K562 (cell line): ENCODE measurements around the gene CCDC87. TPM values are rescaled to one million over a fixed set of nuclear protein-coding genes. Genes with fewer than 3 reads are reported as not detected.

Experiments
- C11orf30 ChIP-seq: fragments of 450-650 bp; IDR thresholded peaks from 2 replicates; pipeline ENCODE4 v1.6.1; 2016; ENCODE audit warnings: low read depth, mild to moderate bottlenecking
- EZH2 ChIP-seq: IDR thresholded peaks from 2 replicates; pipeline ENCODE4 v1.6.1; 2012; ENCODE audit warnings: low read depth, mild to moderate bottlenecking, inconsistent platforms, low read length, borderline replicate concordance
- FOXA3 ChIP-seq, 2 experiments: fragments of 450-650 bp in 1 of 2; sonication (generic) in 1 of 2; formaldehyde crosslinking; IDR thresholded peaks in 1 of 2; conservative IDR thresholded peaks in 1 of 2; 2 replicates each; pipeline versions ENCODE4 v1.4.0 to v1.8.0; 2020 to 2022; ENCODE audit warnings: mild to moderate bottlenecking in 2 of 2, missing genetic modification reagents in 1 of 2
- NFIX ChIP-seq: fragments of 250-450 bp; sonication (Bioruptor Pico); IDR thresholded peaks from 2 replicates; pipeline ENCODE4 v1.4.0; 2020; ENCODE audit warnings: low read depth, mild to moderate bottlenecking, moderate library complexity
- PHF21A ChIP-seq: fragments of 450-650 bp; IDR thresholded peaks from 2 replicates; pipeline ENCODE4 v1.6.1; 2017; ENCODE audit warnings: low read depth, borderline replicate concordance
- POLR2B ChIP-seq: fragments of 450-650 bp; IDR thresholded peaks from 2 replicates; pipeline ENCODE4 v1.6.1; 2018; ENCODE audit warnings: low read depth; ENCODE audit not compliant: partially characterized antibody
- RAD21 ChIP-seq, 2 experiments: fragments of 250-450 bp in 1 of 2; fragments of 450-650 bp in 1 of 2; sonication (Bioruptor Pico) in 1 of 2; formaldehyde crosslinking in 1 of 2; IDR thresholded peaks in 1 of 2; conservative IDR thresholded peaks in 1 of 2; 2 replicates each; pipeline versions ENCODE4 v1.4.0 to v1.8.0; 2020 to 2022; ENCODE audit warnings: mild to moderate bottlenecking in 2 of 2, moderate library complexity in 1 of 2
- TOE1 ChIP-seq, 2 experiments: fragments of 450-650 bp in 1 of 2; sonication (generic) in 1 of 2; formaldehyde crosslinking in 1 of 2; IDR thresholded peaks; 2 replicates each; pipeline versions ENCODE4 v1.7.1 to v1.8.0; 2016 to 2022; ENCODE audit warnings: borderline replicate concordance in 2 of 2, mild to moderate bottlenecking in 2 of 2, antibody characterized with exemption in 1 of 2, inconsistent platforms in 1 of 2, low read depth in 1 of 2, missing genetic modification reagents in 1 of 2, moderate library complexity in 1 of 2
- ZKSCAN3 ChIP-seq: fragments of 250-450 bp; sonication (Bioruptor Pico); IDR thresholded peaks from 2 replicates; pipeline ENCODE4 v1.4.0; 2020
- ZNF124 ChIP-seq: sonication (generic); formaldehyde crosslinking; IDR thresholded peaks from 2 replicates; pipeline ENCODE4 v1.8.1; 2022; ENCODE audit warnings: missing genetic modification reagents
- ZNF133 ChIP-seq: fragments of 250-450 bp; sonication (Bioruptor Pico); IDR thresholded peaks from 2 replicates; pipeline ENCODE4 v1.4.0; 2020; ENCODE audit warnings: mild to moderate bottlenecking
- ZNF197 ChIP-seq: fragments of 200-800 bp; sonication (Bioruptor generic); IDR thresholded peaks from 2 replicates; pipeline ENCODE4 v1.6.1; 2016; ENCODE audit warnings: low read depth, missing genetic modification characterization, missing compliant biosample characterization
- polyA plus RNA-seq, 8 experiments: library from polyadenylated mRNA; depleted of rRNA in 4 of 8; stranded (reverse) in 5 of 8; unstranded in 3 of 8; fragments of >200 nt; fragmentation: Nextera tagmentation in 2 of 8; fragmentation: Illumina TruSeq in 1 of 8; extraction: Ambion mirVana in 2 of 8; extraction: Trizol in 1 of 8; gene quantifications; 2 replicates each; pipeline versions ENCODE4 v1.2.1 to v1.2.3, GENCODE V29; 2011 to 2014; ENCODE audit warnings: inconsistent platforms in 1 of 8, missing spikeins in 1 of 8
- total RNA-seq, 7 experiments: library from RNA; depleted of rRNA in 6 of 7; stranded (reverse); fragments of >200 nt in 6 of 7; fragmentation: Illumina TruSeq in 2 of 7; extraction: Trizol in 2 of 7; gene quantifications; 2 replicates each; pipeline versions ENCODE4 v1.2.1 to v1.2.3, GENCODE V29; 2011 to 2021; ENCODE audit warnings: low replicate concordance in 1 of 7
- TF ChIP-seq, protein P1 (sequence below): fragments of 250-450 bp; sonication (Bioruptor Pico); IDR thresholded peaks from 2 replicates; pipeline ENCODE4 v1.5.0; 2021; ENCODE audit warnings: mild to moderate bottlenecking, moderate library complexity
- TF ChIP-seq, protein P2 (sequence below): fragments of 450-650 bp; IDR thresholded peaks from 2 replicates; pipeline ENCODE4 v1.7.0; 2016; ENCODE audit warnings: borderline replicate concordance
- TF ChIP-seq, protein P3 (sequence below): fragments of 450-650 bp; IDR thresholded peaks from 2 replicates; pipeline ENCODE4 v1.6.1; 2017; ENCODE audit warnings: antibody characterized with exemption, mild to moderate bottlenecking

The CCDC87 gene
- total and polyA plus RNA-seq, 9 of the 15 experiments (the other 6 are each of a cell fraction or from before 2014, with no cell fraction given) = 0.03 to 0.44 (median 0.15) TPM; not detected in 1

DNA sequence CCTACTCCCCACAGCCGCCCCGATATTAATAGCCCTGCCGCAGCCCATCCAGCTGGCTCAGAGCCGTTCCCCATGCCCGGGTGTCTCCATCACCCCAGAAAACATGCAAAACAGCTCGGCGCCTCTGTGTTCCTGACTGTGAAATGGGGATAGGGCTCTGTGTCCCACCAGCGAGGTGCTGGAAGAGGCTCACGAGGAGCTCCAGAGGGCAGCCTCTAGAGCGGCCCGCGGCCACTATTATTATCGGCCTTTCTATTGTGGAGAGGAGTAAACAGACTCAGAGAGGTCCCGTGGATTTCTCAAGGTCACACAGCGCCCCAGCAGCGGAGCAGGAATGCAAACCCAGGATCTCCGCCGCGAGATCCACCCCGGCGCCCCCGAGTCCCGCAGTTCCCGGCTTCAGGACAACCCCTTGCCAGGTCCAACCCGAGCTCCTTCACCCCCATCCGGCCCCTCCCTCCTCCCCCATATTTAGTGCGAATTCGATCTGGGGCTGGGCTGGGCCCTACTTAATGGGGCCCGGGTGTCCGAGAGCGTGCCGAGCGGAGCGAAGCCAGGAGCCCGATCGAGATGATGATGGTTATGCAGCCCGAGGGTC lies 46.4 kb downstream of the CCDC87 start, which contains the start of gene ACTN3 (continued):
- TF ChIP-seq, protein P1, sequence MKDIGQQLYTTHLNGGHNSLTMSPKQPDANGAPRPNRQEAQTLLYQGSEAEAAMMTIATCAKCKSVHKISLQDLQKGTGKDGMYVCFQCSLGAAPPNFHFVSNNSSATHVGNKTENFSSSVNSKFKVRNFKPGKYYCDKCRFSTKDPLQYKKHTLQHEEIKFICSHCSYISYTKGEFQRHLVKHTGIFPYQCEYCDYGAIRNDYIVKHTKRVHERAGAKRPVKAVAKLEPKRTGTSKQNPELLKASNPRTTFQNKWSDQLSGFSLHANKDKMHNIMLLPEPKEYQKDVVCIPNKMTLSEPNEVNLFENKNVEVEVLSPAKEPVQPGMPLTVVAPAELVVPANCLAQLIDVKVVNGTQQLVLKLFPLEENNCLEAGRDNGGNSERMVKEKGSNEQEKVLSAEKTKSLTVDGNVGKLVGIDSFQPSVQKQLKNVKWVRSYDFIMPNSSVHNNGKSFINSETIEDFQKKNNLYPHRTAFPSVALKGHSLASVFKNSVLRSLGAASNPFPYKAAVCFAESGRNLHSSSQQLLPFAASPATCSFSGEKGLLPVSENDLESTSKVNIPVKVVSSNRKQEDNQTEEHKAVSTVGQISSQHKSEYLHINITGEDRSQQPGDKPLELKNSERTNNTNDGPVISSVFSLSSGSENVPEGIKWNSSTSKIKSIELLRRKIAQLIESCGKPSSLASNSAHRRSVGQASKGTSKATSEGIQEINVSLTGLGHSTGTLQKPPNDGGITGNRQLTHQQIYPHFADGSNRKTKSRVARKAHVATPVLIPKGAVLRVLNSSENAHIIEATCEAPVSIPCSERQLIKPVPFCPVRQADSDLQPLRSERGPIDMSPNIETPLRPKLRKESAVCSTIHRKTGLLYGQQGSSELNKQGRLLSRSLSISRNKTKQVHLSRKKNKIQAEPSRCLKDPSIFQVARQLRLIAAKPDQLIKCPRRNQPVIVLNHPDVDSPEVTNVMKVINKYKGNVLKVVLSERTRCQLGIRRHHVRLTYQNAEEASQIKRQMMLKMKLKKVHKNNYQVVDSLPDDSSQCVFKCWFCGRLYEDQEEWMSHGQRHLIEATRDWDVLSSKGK = no peak
- TF ChIP-seq EZH2 (no peak), ZNF133 (CRISPR knock-in tag) (no peak), POLR2B (no peak), ZNF124 (CRISPR knock-in tag) (no peak), ZNF197 (no peak), TOE1 (IDR thresholded peaks at IDR 0.05; ENCODE audit: borderline replicate concordance) (peak; percentile 49; the same call in 1 of the 2 replicates), TOE1 (CRISPR knock-in tag; IDR thresholded peaks at IDR 0.05; ENCODE audit: borderline replicate concordance, low read depth) (no peak), ZKSCAN3 (CRISPR knock-in tag) (no peak), FOXA3 (CRISPR knock-in tag; conservative IDR thresholded peaks at IDR 0.05 in 1 of 2, IDR thresholded peaks at IDR 0.05 in 1 of 2) (no peak), NFIX (CRISPR knock-in tag) (no peak), RAD21 (CRISPR knock-in tag; conservative IDR thresholded peaks at IDR 0.05 in 1 of 2, IDR thresholded peaks at IDR 0.05 in 1 of 2) (no peak), C11orf30 (no peak), PHF21A (no peak)
- TF ChIP-seq, protein P2, sequence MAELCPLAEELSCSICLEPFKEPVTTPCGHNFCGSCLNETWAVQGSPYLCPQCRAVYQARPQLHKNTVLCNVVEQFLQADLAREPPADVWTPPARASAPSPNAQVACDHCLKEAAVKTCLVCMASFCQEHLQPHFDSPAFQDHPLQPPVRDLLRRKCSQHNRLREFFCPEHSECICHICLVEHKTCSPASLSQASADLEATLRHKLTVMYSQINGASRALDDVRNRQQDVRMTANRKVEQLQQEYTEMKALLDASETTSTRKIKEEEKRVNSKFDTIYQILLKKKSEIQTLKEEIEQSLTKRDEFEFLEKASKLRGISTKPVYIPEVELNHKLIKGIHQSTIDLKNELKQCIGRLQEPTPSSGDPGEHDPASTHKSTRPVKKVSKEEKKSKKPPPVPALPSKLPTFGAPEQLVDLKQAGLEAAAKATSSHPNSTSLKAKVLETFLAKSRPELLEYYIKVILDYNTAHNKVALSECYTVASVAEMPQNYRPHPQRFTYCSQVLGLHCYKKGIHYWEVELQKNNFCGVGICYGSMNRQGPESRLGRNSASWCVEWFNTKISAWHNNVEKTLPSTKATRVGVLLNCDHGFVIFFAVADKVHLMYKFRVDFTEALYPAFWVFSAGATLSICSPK = 0 out of 2 replicates have a peak, but pooled peaks have one; percentile 52
- TF ChIP-seq, protein P3, sequence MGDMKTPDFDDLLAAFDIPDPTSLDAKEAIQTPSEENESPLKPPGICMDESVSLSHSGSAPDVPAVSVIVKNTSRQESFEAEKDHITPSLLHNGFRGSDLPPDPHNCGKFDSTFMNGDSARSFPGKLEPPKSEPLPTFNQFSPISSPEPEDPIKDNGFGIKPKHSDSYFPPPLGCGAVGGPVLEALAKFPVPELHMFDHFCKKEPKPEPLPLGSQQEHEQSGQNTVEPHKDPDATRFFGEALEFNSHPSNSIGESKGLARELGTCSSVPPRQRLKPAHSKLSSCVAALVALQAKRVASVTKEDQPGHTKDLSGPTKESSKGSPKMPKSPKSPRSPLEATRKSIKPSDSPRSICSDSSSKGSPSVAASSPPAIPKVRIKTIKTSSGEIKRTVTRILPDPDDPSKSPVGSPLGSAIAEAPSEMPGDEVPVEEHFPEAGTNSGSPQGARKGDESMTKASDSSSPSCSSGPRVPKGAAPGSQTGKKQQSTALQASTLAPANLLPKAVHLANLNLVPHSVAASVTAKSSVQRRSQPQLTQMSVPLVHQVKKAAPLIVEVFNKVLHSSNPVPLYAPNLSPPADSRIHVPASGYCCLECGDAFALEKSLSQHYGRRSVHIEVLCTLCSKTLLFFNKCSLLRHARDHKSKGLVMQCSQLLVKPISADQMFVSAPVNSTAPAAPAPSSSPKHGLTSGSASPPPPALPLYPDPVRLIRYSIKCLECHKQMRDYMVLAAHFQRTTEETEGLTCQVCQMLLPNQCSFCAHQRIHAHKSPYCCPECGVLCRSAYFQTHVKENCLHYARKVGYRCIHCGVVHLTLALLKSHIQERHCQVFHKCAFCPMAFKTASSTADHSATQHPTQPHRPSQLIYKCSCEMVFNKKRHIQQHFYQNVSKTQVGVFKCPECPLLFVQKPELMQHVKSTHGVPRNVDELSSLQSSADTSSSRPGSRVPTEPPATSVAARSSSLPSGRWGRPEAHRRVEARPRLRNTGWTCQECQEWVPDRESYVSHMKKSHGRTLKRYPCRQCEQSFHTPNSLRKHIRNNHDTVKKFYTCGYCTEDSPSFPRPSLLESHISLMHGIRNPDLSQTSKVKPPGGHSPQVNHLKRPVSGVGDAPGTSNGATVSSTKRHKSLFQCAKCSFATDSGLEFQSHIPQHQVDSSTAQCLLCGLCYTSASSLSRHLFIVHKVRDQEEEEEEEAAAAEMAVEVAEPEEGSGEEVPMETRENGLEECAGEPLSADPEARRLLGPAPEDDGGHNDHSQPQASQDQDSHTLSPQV = no peak
